OCI-LY7 (cell line): ENCODE results near the gene NTF4. TPM values are rescaled to one million over a fixed set of nuclear protein-coding genes. Genes with fewer than 3 reads are reported as not detected.
"Not testable (repeated sequence)": the region's sequence is repeated elsewhere in the genome, so short reads cannot be mapped to it uniquely, and the experiment has no call there.

Experiments used
- BruUV-seq: library from RNA; stranded (reverse); fragments of 400-500 nt; replicated peaks from 2 replicates; lab custom pipeline; 2021; lab: Mats Ljungman, UMichigan
- CTCF ChIA-PET: fragments of 300-600 bp; sonication (Branson Sonifier 250); formaldehyde crosslinking; loops from one replicate; lab custom pipeline; 2022; ENCODE audit warnings: antibody characterized with exemption; ENCODE audit not compliant: unreplicated experiment; lab: Charles Lee
- POLR2A ChIA-PET: fragments of 300-600 bp; sonication (Branson Sonifier 250); formaldehyde crosslinking; loops from one replicate; lab custom pipeline; 2022; ENCODE audit warnings: antibody characterized with exemption; lab: Charles Lee
- DNase-seq: peaks from one replicate; pipeline ENCODE4 v3.0.0-alpha.2; 2015; ENCODE audit warnings: low spot score
- H2AFZ ChIP-seq: fragments of 200-600 bp; sonication (generic), shearing (Covaris generic); 2 replicates; pipeline ENCODE4 v1.6.1; 2014; ENCODE audit warnings: mild to moderate bottlenecking, antibody characterized with exemption, low read length, moderate library complexity
- H3K27ac ChIP-seq: fragments of 200-600 bp; sonication (generic); 2 replicates; pipeline ENCODE4 v1.5.1; 2014; ENCODE audit warnings: mixed run types, low read depth, mild to moderate bottlenecking, moderate library complexity, low read length, inconsistent platforms; ENCODE audit not compliant: poor library complexity, severe bottlenecking
- H3K36me3 ChIP-seq: fragments of 200-600 bp; sonication (generic); 2 replicates; pipeline ENCODE4 v1.6.1; 2014; ENCODE audit warnings: mild to moderate bottlenecking, antibody characterized with exemption, low read length, moderate library complexity, mixed read lengths; ENCODE audit not compliant: insufficient read depth
- H3K4me1 ChIP-seq: fragments of 200-600 bp; sonication (generic); 2 replicates; pipeline ENCODE4 v1.5.1; 2014; ENCODE audit warnings: mild to moderate bottlenecking, low read length; ENCODE audit not compliant: insufficient read depth, poor library complexity, severe bottlenecking
- H3K4me2 ChIP-seq: fragments of 200-600 bp; sonication (generic); 2 replicates; pipeline ENCODE4 v1.6.1; 2014; ENCODE audit warnings: mild to moderate bottlenecking, low read length
- H3K4me3 ChIP-seq: fragments of 200-600 bp; sonication (generic); 2 replicates; pipeline ENCODE4 v1.5.1; 2014; ENCODE audit warnings: mild to moderate bottlenecking, low read depth, low read length; ENCODE audit not compliant: poor library complexity, severe bottlenecking
- H3K79me2 ChIP-seq: fragments of 200-600 bp; sonication (generic); 2 replicates; pipeline ENCODE4 v1.6.1; 2016; ENCODE audit warnings: low read depth, mild to moderate bottlenecking, low read length, moderate library complexity, mixed read lengths; ENCODE audit not compliant: insufficient read depth
- H3K9me2 ChIP-seq: fragments of 200-600 bp; sonication (generic); 2 replicates; pipeline ENCODE4 v1.6.1; 2016; ENCODE audit warnings: mild to moderate bottlenecking, low read length, mixed read lengths; ENCODE audit not compliant: insufficient read depth
- H3K9me3 ChIP-seq: fragments of 200-600 bp; sonication (generic); 2 replicates; pipeline ENCODE4 v1.6.1; 2014; ENCODE audit warnings: mild to moderate bottlenecking, mixed run types, low read length, mixed read lengths
- H4K20me1 ChIP-seq: fragments of 200-600 bp; sonication (generic); 2 replicates; pipeline ENCODE4 v1.6.1; 2014; ENCODE audit warnings: mild to moderate bottlenecking, antibody characterized with exemption, low read length, moderate library complexity, mixed read lengths; ENCODE audit not compliant: insufficient read depth
- CTCF ChIP-seq: fragments of 200-600 bp; sonication (generic); conservative IDR thresholded peaks from 2 replicates; pipeline ENCODE4 v1.5.1; 2014; ENCODE audit warnings: mild to moderate bottlenecking, antibody characterized with exemption, low read length, moderate library complexity, mixed read lengths
- EZH2phosphoT487 ChIP-seq: fragments of 200-600 bp; sonication (generic); IDR thresholded peaks from 2 replicates; pipeline ENCODE4 v1.6.1; 2018; ENCODE audit warnings: low read depth, borderline replicate concordance, mild to moderate bottlenecking, mixed run types, antibody characterized with exemption, low read length, moderate library complexity, mixed read lengths
- intact Hi-C: fragments of 100-400 bp; cut with micrococcal nuclease; formaldehyde crosslinking; loops from one replicate; pipeline ENCODE4 v1.10.0; 2022; ENCODE audit not compliant: unreplicated experiment
- total RNA-seq, 2 experiments: library from RNA; depleted of rRNA in 1 of 2; stranded (reverse); fragments of >200 nt in 1 of 2; shearing (Covaris generic) in 1 of 2; gene quantifications; 2 replicates each; pipeline ENCODE4 v1.2.3, GENCODE V29; 2014 to 2022

Gene NTF4
- total RNA-seq, 2 experiments from 2014 or later = not detected

- peak; percentile 59 for TF ChIP-seq CTCF
- H3K27ac ChIP-seq, CTCF ChIA-PET, H3K36me3 ChIP-seq, H2AFZ ChIP-seq, intact Hi-C loops, H3K4me1 ChIP-seq, H3K79me2 ChIP-seq, H3K9me3 ChIP-seq, H3K9me2 ChIP-seq, H4K20me1 ChIP-seq, BruUV-seq, H3K4me3 ChIP-seq, H3K4me2 ChIP-seq: not testable (repeated sequence)
- DNase-seq = peak; percentile 40
- POLR2A ChIA-PET = interaction anchor here (0.7 kb wide), 1 partner anchor 23 kb away, joined by 4 read pairs; no protein-coding TSS in a partner anchor
These were observed 10.3 kb upstream of the NTF4 start for GRCh38 chr19:49074869-49075268.

GRCh38 chr19:49073514-49074378 lies 9.1 kb upstream of the NTF4 start:
- no peaks in the 10 kb centered on the region for H3K9me2 ChIP-seq
- no peak overlapping the region for H3K4me2 ChIP-seq
- H3K9me3 ChIP-seq = no peaks in the 10 kb centered on the region
- BruUV-seq = no TSS peak
- intact Hi-C loops = no loop called here
- POLR2A ChIA-PET = interaction anchor here (0.7 kb wide), 1 partner anchor 24 kb away, joined by 4 read pairs; no protein-coding TSS in a partner anchor
- H3K36me3 ChIP-seq = no peaks in the 10 kb centered on the region
- H2AFZ ChIP-seq = no peak overlapping the region
- no peak overlapping the region for H3K4me3 ChIP-seq
- no peaks in the 10 kb centered on the region for H3K4me1 ChIP-seq
- DNase-seq = peak; percentile 19
- H3K27ac ChIP-seq = no peak overlapping the region
- H3K79me2 ChIP-seq = no peaks in the 10 kb centered on the region
- TF ChIP-seq CTCF (peak; percentile 52), EZH2phosphoT487 (no peak)
- no peaks in the 10 kb centered on the region for H4K20me1 ChIP-seq
- CTCF ChIA-PET = no interaction called here
